ENCODE data around the gene NHERF2.

The NHERF2 gene

DNA sequence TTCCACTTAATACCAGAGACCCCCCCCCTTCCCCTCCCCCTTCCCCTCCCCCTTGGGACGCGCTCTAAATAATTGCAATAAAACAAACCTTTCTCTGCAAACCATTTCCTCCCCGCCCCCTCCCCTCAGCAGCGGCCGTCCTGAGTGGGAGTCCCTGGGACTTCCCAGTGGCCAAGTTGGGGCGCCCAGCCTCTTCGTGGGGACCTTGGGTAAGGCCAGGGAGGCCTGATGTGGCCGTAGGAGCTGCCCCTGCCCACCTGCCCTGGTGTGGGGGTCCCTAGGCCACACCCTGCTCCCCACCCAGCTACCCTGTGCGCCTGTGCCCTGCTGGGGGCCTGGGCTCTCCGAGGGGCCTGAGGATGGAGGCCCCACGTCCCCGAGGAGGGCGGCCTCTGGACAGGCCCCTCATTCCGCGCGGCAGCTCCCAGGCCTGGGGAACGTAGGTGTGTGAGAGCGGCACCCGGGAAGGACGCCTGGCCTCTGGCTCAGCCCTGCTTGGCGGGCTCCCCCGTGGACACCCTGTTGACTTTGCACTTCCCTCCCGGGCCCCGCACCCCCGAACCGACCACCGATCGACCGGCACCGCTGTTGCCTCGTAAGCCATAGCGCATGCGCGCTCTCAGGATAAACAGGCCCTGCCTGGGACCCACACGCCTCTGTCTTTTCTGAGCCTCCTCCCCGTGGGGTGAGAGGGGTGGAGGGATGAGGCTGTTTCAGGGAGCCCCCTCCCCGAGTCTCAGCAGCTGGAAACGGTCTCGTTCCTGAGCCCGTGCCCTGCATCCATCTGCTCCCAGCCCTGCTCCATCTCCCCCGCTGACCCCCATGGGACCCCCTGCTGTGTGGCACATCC lies 11.9 kb downstream of the NHERF2 start:
- H3K27me3 ChIP-seq (ENCODE audit: insufficient read depth, low read length): no peaks in the 10 kb centered on the region
- WGBS: 92% methylated on average over 41 of the region's 41 CpGs
- 0 out of 2 replicates have a peak, but pooled peaks cover 3% of the 10 kb centered on the region for H3K36me3 ChIP-seq (ENCODE audit: insufficient read depth, low read length)
- no peaks in the 10 kb centered on the region for H3K9me3 ChIP-seq (ENCODE audit: insufficient read depth, low read depth, low read length)
- H3K27ac ChIP-seq (ENCODE audit: low read depth, low read length): no peak overlapping the region
- no peak overlapping the region; the same call in 1 of the 2 replicates for H3K9ac ChIP-seq (ENCODE audit: low read depth, low read length)
- H3K4me3 ChIP-seq (ENCODE audit: low read length): no peak overlapping the region
- H3K4me1 ChIP-seq (ENCODE audit: insufficient read depth, low read length): peaks cover 3% of the 10 kb centered on the region; the same call in 1 of the 2 replicates

DNA sequence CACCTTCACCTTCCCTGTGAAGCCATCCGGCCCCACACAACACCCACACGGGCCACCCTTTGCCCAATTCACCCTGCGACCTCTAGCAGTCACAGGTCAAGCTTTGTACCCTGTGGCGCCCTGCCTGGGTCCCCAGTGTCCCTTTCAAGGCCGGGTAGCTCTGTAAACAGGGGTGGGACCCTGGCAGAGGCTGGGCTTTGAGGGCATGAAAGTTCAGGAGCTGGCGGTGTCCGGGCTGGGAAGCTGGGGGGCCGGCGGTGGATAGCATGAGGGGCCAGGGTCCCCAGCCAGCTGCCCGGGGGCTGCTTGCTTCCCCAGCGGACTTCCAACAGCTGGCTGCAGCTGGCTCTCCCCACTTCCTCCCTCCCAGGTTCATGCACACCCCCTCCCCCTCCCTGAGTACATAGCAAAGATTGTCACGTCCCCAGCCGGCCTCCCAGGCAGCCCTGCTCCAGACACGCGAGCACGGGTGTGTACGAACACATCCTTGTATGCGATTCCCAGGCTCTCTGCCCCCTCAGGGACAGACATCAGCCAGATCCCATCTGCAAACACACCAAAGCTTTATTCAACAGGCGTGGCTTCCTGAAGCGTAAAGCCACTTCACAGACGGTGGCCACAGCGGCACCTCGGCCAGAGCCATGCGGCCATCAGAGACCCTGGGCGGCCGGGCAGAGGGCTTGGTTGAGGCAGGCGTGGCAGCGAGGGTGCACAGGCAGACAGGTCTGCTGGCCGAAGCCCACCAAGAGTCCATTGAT lies 12.8 kb downstream of the NHERF2 start:
- Histone ChIP-seq H3K27me3 (ENCODE audit: insufficient read depth, low read length) (no peaks in the 10 kb centered on the region), H3K36me3 (ENCODE audit: insufficient read depth, low read length) (0 out of 2 replicates have a peak, but pooled peaks cover 6% of the 10 kb centered on the region), H3K4me1 (ENCODE audit: insufficient read depth, low read length) (no peaks in the 10 kb centered on the region), H3K9ac (ENCODE audit: low read depth, low read length) (no peak overlapping the region; the same call in 1 of the 2 replicates), H3K27ac (ENCODE audit: low read depth, low read length) (no peak overlapping the region), H3K4me3 (ENCODE audit: low read length) (no peak overlapping the region), H3K9me3 (ENCODE audit: insufficient read depth, low read depth, low read length) (no peaks in the 10 kb centered on the region)
- WGBS: 88% methylated on average over 29 of the region's 29 CpGs

DNA sequence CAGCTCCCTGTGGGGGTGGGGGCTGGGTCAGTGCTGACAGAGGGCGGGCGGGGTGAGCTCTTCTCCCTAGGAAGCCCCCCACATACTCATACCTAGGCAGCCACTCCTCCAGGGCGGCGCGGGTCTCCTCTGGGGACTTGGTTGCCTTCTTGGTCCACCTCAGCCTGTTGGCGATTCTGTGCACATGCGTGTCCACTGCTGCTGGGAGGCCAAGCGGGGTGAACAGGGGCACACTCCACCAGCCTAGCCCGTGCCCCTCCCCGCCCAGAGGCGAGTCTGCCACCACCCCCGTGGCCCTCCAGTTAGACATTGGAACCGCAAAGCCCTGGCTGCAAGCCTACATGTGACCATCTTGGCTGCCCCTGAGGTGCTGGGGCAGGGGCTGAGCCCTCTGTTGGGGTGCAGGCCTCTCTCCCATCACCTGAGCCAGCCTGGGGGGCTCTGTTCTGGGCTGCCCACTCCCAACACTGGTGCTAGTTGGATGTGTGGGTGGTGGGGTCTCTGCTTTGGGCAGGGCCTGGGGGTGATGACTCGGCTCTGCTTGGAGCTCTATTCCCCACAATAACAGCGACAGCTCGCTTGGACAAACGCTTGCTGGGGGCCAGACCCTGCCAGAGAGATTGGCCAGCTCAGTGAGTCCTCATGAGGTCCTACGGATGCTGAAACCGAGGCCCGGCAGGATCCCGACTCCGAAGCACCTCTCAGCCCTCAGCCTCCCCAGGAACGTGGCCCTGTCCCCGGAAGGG lies 13.5 kb downstream of the NHERF2 start:
- no peaks in the 10 kb centered on the region for H3K27me3 ChIP-seq (ENCODE audit: insufficient read depth, low read length)
- H3K27ac ChIP-seq (ENCODE audit: low read depth, low read length): no peak overlapping the region
- H3K36me3 ChIP-seq (ENCODE audit: insufficient read depth, low read length): 0 out of 2 replicates have a peak, but pooled peaks cover 10% of the 10 kb centered on the region
- WGBS: 94% methylated on average over 24 of the region's 24 CpGs
- no peak overlapping the region for H3K9ac ChIP-seq (ENCODE audit: low read depth, low read length)
- H3K4me3 ChIP-seq (ENCODE audit: low read length): no peak overlapping the region
- H3K4me1 ChIP-seq (ENCODE audit: insufficient read depth, low read length): no peaks in the 10 kb centered on the region
- H3K9me3 ChIP-seq (ENCODE audit: insufficient read depth, low read depth, low read length): no peaks in the 10 kb centered on the region

DNA sequence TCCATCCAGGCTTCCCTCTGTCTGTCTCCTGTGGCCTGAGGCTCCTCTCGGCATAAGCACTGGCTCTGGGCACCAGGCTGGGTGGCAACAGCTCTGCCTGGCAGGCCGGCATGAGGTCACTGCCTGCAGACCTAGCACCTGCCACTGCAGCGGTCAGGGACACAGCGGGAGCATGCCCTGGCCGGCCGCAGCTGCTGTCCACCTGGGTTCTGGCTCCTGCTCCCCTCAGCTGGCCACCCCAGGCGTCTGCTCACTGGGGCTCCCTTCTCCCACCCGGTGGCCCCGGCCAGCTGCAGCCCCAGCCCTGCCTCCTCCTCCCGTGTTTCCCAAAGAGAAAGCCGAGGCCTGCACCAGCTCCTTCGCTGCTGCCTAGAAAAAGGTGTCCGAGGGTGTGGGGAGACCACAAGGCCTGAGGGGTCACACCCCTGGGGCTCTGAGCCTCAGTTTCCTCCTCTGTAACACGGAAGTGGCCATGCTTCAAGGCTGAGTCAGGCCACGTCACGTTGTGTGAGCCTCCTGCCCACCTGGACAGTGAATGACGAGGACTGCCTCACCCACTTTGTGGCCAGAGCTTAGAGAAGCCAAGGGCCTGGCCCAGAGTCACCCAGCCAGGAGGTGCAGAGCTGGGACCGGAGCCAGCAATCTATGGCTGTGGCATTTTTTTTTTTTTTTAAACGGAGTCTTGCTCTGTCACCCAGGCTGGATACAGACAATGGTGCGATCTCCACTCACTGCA lies 14.3 kb downstream of the NHERF2 start:
- H3K27ac ChIP-seq (ENCODE audit: low read depth, low read length): no peak overlapping the region
- no peak overlapping the region for H3K9ac ChIP-seq (ENCODE audit: low read depth, low read length)
- H3K27me3 ChIP-seq (ENCODE audit: insufficient read depth, low read length): no peaks in the 10 kb centered on the region
- H3K4me1 ChIP-seq (ENCODE audit: insufficient read depth, low read length): no peaks in the 10 kb centered on the region
- 96% methylated on average over 20 of the region's 20 CpGs for WGBS
- H3K4me3 ChIP-seq (ENCODE audit: low read length): no peak overlapping the region
- H3K36me3 ChIP-seq (ENCODE audit: insufficient read depth, low read length): peaks cover 15% of the 10 kb centered on the region; the same call in 1 of the 2 replicates
- no peaks in the 10 kb centered on the region for H3K9me3 ChIP-seq (ENCODE audit: insufficient read depth, low read depth, low read length)

DNA sequence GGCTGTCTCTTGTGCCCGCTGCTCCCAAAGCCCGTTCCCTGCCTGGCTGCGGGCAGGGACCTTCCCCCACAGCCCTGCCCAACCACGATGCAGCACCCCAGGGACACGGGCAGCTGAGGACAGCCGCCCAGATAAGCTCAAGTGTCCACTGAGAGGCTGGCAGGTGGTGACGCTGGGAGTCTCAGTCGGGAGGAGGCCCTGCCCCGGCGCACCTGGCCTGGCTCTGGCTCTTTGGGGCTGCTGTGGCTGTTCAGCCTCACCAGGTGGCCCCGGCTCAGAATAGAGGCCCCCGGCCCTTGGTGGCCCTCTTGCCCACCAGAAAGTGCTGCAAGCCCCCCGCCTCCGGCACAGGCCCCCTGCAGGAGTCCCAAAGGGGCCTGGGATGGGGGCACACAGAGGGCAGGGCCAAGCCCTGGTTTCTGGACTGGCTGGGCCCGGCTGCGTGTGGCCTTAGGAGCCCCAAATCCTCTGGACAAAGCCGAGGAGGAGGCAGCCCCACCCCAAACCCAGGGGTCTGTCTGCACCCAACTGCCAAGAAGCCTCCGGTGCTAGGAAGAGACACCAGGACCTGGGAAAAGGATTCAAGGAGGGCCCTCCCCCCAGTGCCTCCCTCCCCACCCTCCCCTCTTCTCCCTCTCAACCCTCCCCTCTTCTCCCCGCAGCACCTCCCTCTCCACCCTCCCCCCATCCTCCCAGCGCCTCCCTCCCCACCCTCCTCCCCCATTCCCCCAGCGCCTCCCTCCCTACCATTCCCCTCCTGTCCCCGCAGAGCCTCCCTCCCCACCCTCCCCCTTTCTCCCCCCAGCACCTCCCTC lies 15.7 kb downstream of the NHERF2 start:
- H3K36me3 ChIP-seq (ENCODE audit: insufficient read depth, low read length): peaks cover 15% of the 10 kb centered on the region; the same call in 1 of the 2 replicates
- H3K27me3 ChIP-seq (ENCODE audit: insufficient read depth, low read length): no peaks in the 10 kb centered on the region
- WGBS: 94% methylated on average over 18 of the region's 22 CpGs
- no peak overlapping the region for H3K27ac ChIP-seq (ENCODE audit: low read depth, low read length)
- H3K9me3 ChIP-seq (ENCODE audit: insufficient read depth, low read depth, low read length): no peaks in the 10 kb centered on the region
- H3K4me3 ChIP-seq (ENCODE audit: low read length): no peak overlapping the region
- H3K9ac ChIP-seq (ENCODE audit: low read depth, low read length): no peak overlapping the region
- 0 out of 2 replicates have a peak, but pooled peaks cover 4% of the 10 kb centered on the region for H3K4me1 ChIP-seq (ENCODE audit: insufficient read depth, low read length)

DNA sequence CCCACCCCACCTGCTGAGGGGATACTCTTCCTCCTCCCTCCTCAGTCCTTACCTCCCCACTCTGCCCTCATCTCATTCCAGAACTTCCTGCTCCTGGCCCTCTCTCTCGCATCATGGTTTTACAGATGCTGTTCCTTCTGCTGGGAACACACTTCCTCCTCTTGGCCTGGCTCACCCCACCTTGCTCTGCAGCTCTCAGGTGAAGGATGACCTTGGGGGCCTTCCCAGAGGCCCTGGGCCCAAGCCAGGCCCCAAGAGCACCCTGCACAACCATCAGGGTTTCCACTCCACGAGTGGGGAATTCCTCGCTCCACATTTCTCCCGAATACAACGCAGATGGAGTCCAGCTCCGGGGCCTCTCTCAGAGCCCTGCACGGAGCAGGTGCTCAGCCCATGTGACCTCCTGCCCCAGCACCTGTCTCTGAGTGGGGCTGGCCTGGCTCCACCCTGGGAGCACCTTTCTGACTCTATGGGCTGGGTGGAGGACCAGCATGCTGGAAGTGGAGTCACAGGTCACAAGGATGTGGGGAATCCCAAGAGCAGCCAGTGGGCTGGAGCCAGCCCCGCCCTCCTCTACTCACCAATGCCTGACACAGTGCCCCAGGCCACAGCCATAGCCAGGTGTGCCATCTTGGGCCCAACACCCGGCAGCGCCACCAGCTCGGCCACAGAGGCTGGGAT lies 16.4 kb downstream of the NHERF2 start:
- Histone ChIP-seq H3K4me1 (ENCODE audit: insufficient read depth, low read length) (0 out of 2 replicates have a peak, but pooled peaks cover 4% of the 10 kb centered on the region), H3K27me3 (ENCODE audit: insufficient read depth, low read length) (no peaks in the 10 kb centered on the region), H3K36me3 (ENCODE audit: insufficient read depth, low read length) (peaks cover 15% of the 10 kb centered on the region; the same call in 1 of the 2 replicates), H3K9me3 (ENCODE audit: insufficient read depth, low read depth, low read length) (no peaks in the 10 kb centered on the region), H3K27ac (ENCODE audit: low read depth, low read length) (no peak overlapping the region), H3K9ac (ENCODE audit: low read depth, low read length) (no peak overlapping the region), H3K4me3 (ENCODE audit: low read length) (no peak overlapping the region)
- WGBS: 93% methylated on average over 11 of the region's 11 CpGs

DNA sequence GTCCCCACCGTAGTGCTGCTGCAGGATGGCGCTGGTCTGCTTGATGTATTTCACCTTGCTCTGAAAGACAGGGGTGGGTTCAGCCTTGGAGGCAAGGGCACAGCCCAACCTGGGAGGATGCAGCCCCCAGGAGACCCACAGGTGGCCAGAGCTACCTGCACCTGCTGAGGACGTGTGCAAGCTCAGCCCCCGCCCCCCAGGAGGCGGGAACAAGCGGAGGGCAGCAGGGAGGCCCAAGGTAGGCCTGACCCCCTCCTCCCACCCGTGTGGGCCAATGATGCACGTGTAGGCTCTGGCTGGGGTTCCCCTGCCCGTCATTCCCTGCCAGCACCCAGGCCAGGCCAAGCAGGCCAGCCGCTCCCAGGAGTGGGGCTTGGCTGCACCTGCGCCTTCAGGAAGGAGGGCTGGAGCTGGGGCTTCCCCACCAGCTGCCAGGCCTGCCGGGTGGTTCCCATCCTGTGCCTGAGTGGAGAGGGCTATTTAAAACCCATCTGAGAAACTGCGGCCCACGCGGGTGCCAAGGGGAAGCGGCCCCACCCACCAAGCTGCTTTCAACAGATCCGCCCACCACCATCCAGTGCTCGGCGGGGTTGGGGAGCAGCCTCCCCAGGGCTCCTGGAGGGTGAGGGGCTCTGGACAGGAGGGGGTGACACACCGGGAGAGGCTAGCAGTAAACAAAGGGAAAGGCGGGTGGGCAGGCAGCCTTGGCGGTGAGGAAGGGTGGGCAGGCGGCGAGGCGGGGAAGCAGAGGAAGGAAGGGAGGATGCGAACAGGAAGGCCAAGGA lies 17.2 kb downstream of the NHERF2 start:
- peaks cover 15% of the 10 kb centered on the region; the same call in 1 of the 2 replicates for H3K36me3 ChIP-seq (ENCODE audit: insufficient read depth, low read length)
- H3K4me1 ChIP-seq (ENCODE audit: insufficient read depth, low read length): peaks cover 8% of the 10 kb centered on the region; the same call in 1 of the 2 replicates
- no peak overlapping the region for H3K9ac ChIP-seq (ENCODE audit: low read depth, low read length)
- H3K9me3 ChIP-seq (ENCODE audit: insufficient read depth, low read depth, low read length): no peaks in the 10 kb centered on the region
- no peak overlapping the region for H3K4me3 ChIP-seq (ENCODE audit: low read length)
- H3K27ac ChIP-seq (ENCODE audit: low read depth, low read length): no peak overlapping the region
- H3K27me3 ChIP-seq (ENCODE audit: insufficient read depth, low read length): no peaks in the 10 kb centered on the region
- WGBS: 90% methylated on average over 26 of the region's 26 CpGs

DNA sequence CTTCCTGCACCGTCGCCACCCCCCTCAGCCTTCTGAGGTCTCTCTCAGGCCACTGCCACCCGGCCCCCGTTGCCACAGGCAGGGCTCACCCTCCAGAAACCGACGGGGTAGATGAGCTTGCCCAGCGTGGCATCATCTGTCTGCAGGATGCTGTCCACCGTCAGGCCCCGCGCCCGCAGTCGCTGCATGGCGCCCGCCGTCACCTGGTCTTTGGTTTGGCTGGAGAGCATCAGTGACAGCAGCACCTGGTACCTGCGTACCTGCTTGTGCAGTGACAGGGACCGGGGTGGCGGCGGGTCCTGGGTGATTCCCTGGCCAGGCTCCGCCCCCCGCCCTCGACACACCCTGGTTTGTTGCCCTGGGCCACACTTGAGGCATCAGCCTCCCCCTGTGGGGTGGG lies 17.8 kb downstream of the NHERF2 start:
- no peak overlapping the region for H3K4me3 ChIP-seq (ENCODE audit: low read length)
- H3K4me1 ChIP-seq (ENCODE audit: insufficient read depth, low read length): peaks cover 9% of the 10 kb centered on the region; the same call in 1 of the 2 replicates
- H3K9me3 ChIP-seq (ENCODE audit: insufficient read depth, low read depth, low read length): no peaks in the 10 kb centered on the region
- no peak overlapping the region for H3K9ac ChIP-seq (ENCODE audit: low read depth, low read length)
- no peaks in the 10 kb centered on the region for H3K27me3 ChIP-seq (ENCODE audit: insufficient read depth, low read length)
- peaks cover 15% of the 10 kb centered on the region; the same call in 1 of the 2 replicates for H3K36me3 ChIP-seq (ENCODE audit: insufficient read depth, low read length)
- 96% methylated on average over 22 of the region's 22 CpGs for WGBS
- no peak overlapping the region for H3K27ac ChIP-seq (ENCODE audit: low read depth, low read length)

All from HUES64 (cell line).